HFFc6 (cell line): ENCODE results near the gene NEURL3. TPM values are rescaled to one million over a fixed set of nuclear protein-coding genes. Genes with fewer than 3 reads are reported as not detected.

ENCODE experiments used
- DNase-seq: peaks from one replicate; pipeline ENCODE4 v3.0.0-alpha.2; 2018
- H3K27ac Mint-ChIP-seq: 2 replicates; pipeline ENCODE4 v1.8.0; 2020; ENCODE audit warnings: mild to moderate bottlenecking, mixed read lengths
- H3K27me3 Mint-ChIP-seq: 2 replicates; pipeline ENCODE4 v1.8.0; 2021; ENCODE audit warnings: mild to moderate bottlenecking, moderate library complexity, mixed read lengths; ENCODE audit not compliant: insufficient read depth
- H3K36me3 Mint-ChIP-seq: 2 replicates; pipeline ENCODE4 v1.8.0; 2021; ENCODE audit warnings: low read depth, mixed read lengths
- H3K4me1 Mint-ChIP-seq: 2 replicates; pipeline ENCODE4 v1.8.0; 2020; ENCODE audit warnings: low read depth, mixed read lengths
- H3K4me3 Mint-ChIP-seq: 2 replicates; pipeline ENCODE4 v1.8.0; 2020; ENCODE audit warnings: mild to moderate bottlenecking, moderate library complexity, mixed read lengths
- H3K9me3 Mint-ChIP-seq: 2 replicates; pipeline ENCODE4 v1.8.0; 2020; ENCODE audit warnings: mild to moderate bottlenecking, mixed read lengths
- CTCF ChIP-seq: fragments of 200-600 bp; sonication (generic); IDR thresholded peaks from 2 replicates; pipeline ENCODE4 v1.5.0; 2021; ENCODE audit warnings: antibody characterized with exemption, mild to moderate bottlenecking
- total RNA-seq, 6 experiments: library from RNA; stranded (reverse); fragmentation: NEBNext Ultra II Directional; extraction: Animal tissue kit (Norgen Biotek cat#: 25700); gene quantifications; 2 replicates in 1 of 6; 3 replicates in 5 of 6; pipeline ENCODE4 v1.2.3, GENCODE V29; 2021

Gene NEURL3
- total RNA-seq, 6 experiments from 2014 or later, result not detected

- no peak overlapping the region for H3K27ac Mint-ChIP-seq
- no peak for TF ChIP-seq CTCF
- peaks cover 38% of the 10 kb centered on the region for H3K4me1 Mint-ChIP-seq
- H3K4me3 Mint-ChIP-seq, result no peak overlapping the region
- no peaks in the 10 kb centered on the region for H3K36me3 Mint-ChIP-seq
- H3K9me3 Mint-ChIP-seq, result no peaks in the 10 kb centered on the region
- peaks cover 11% of the 10 kb centered on the region for H3K27me3 Mint-ChIP-seq
- DNase-seq, result no peak
Observed at GRCh38 chr2:96525211-96525507, 20.0 kb upstream of the NEURL3 start.

DNA sequence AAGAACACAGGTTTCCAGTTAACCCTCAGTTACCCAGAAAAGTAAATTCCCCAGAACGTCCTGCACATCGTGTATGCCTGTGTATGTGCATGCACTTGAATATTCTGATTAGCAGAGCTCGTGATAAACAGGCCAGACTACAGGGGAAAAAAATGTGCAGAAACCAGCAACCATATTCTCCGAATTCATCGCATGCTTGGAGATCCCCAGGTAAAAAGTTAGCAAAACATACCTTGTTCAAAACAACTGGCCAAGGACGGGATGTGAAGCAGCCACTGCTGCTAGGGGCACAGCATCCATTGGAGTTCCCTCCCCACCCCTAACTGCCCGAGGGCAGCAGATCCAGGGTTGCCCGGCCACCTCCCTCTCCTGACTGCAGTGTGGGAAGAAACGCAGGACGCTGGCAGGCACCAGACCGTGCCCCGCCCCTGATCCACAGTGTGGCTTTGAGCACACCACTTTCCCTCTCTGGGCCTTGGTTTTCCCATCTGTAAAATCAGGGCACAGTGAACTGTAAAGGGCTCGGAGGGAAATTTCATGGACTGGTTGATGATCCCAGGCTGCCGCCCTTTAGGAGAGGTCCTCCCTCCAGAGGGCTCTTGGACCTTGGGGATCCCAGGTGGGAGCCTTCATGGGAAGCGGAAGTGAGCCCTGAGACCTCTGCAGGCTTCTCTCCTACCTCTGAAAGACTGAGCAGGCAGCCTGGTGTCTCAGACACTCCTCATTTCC lies 19.5 kb upstream of the NEURL3 start:
- H3K4me3 Mint-ChIP-seq, result no peak overlapping the region
- no peak for TF ChIP-seq CTCF
- H3K27me3 Mint-ChIP-seq, result peaks cover 11% of the 10 kb centered on the region
- H3K4me1 Mint-ChIP-seq, result peaks cover 33% of the 10 kb centered on the region
- H3K27ac Mint-ChIP-seq, result no peak overlapping the region
- H3K36me3 Mint-ChIP-seq, result no peaks in the 10 kb centered on the region
- H3K9me3 Mint-ChIP-seq, result no peaks in the 10 kb centered on the region
- DNase-seq, result no peak

- H3K4me1 Mint-ChIP-seq, result peaks cover 29% of the 10 kb centered on the region
- peaks cover 15% of the 10 kb centered on the region for H3K27me3 Mint-ChIP-seq
- no peaks in the 10 kb centered on the region for H3K9me3 Mint-ChIP-seq
- H3K36me3 Mint-ChIP-seq, result no peaks in the 10 kb centered on the region
- peak; percentile 55 for DNase-seq
- peak overlapping the region; percentile 3; the same call in 1 of the 2 replicates for H3K4me3 Mint-ChIP-seq
- no peak overlapping the region for H3K27ac Mint-ChIP-seq
- no peak for TF ChIP-seq CTCF
Observed at GRCh38 chr2:96523659-96524481, 18.7 kb upstream of the NEURL3 start.

DNA sequence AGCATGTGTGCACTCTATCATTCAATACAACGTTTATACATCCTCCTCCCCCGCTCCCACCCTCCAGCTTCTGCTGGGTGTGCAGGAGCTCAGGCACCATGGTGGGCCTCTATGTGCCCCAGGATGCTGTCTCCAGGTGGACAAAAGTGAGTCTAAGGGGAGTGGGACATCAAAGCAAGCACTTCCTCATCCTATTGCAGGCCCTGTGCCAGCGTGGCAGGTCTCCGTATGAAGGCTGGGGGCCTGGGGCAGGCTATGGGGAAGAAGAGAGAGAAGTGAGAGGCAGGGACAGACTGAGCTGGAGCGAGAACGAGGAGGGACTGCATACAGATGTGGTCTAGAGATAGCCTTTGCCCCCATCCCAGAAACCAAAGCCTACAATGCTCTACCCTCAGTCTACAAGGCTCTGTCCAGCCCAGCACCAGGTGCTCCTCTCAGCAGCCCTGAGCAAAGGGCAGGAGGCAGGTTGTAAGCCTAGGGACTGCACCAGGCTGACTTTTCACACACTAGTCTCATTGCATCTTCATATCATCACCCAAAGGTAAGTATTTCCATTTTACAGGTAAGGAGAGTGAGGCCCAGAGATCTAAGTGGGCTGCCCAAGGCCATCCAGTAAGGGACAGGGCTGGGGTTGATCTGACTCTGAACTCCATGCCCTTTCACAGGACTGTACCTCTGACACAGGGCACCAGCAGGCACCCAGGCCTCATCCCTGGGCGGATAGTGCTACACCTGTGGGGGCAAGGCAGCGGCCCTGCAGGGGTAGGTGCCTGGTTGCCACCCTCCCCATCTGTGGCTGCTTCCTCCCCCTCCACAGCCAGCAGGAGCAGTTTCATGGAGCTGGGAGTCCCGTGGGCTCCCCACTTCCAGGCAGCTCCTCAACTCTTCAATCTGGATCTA lies 17.4 kb upstream of the NEURL3 start:
- TF ChIP-seq CTCF, result no peak
- no peak for DNase-seq
- Mint-ChIP-seq H3K9me3 (peaks cover 7% of the 10 kb centered on the region), H3K36me3 (0 out of 2 replicates have a peak, but pooled peaks cover under 1% of the 10 kb centered on the region), H3K27ac (no peak overlapping the region), H3K27me3 (peaks cover 15% of the 10 kb centered on the region), H3K4me3 (no peak overlapping the region), H3K4me1 (peaks cover 17% of the 10 kb centered on the region)

DNA sequence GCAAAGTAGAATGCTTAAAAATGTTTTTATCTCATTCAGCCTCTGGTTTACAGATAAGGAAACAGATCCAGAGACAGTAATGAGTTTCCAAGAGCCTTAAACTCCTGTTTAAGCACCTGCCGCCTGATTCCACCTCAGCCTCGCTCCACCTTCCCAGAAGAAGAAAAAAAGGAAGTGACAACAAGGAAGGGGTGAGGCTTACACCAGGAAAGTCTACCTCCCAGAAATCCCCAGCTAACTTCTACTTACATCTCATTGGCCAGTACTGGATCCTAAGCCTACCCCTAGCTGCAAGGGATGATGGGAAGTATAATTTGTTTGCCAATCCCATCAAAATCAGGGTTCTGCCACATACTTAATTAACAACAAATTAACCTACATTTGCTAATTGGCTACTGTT lies 16.1 kb upstream of the NEURL3 start:
- Mint-ChIP-seq H3K4me3 (no peak overlapping the region), H3K36me3 (peaks cover 13% of the 10 kb centered on the region), H3K4me1 (peaks cover 10% of the 10 kb centered on the region), H3K27ac (no peak overlapping the region), H3K9me3 (peaks cover 21% of the 10 kb centered on the region), H3K27me3 (peaks cover 17% of the 10 kb centered on the region)
- no peak for DNase-seq
- no peak for TF ChIP-seq CTCF
